Endothelial cell (in vitro differentiated cells): ENCODE data around the gene PEX14. TPM values are rescaled to one million over a fixed set of nuclear protein-coding genes. Genes with fewer than 3 reads are reported as not detected.

ENCODE experiments used
- DNase-seq: peaks from one replicate; pipeline ENCODE4 v3.0.0; 2021; ENCODE audit warnings: low spot score
- H3K27ac Mint-ChIP-seq: one replicate; pipeline ENCODE4 v1.8.0; 2021; ENCODE audit warnings: mixed read lengths, inconsistent platforms; ENCODE audit not compliant: unreplicated experiment
- H3K27me3 Mint-ChIP-seq: one replicate; pipeline ENCODE4 v1.8.0; 2021; ENCODE audit warnings: mild to moderate bottlenecking, moderate library complexity, mixed read lengths, inconsistent platforms; ENCODE audit not compliant: unreplicated experiment
- H3K36me3 Mint-ChIP-seq: one replicate; pipeline ENCODE4 v1.8.0; 2021; ENCODE audit warnings: mild to moderate bottlenecking, low read depth, mixed read lengths, inconsistent platforms; ENCODE audit not compliant: unreplicated experiment
- H3K4me1 Mint-ChIP-seq: one replicate; pipeline ENCODE4 v1.8.0; 2021; ENCODE audit warnings: mild to moderate bottlenecking, mixed read lengths, inconsistent platforms; ENCODE audit not compliant: unreplicated experiment
- H3K4me3 Mint-ChIP-seq: one replicate; pipeline ENCODE4 v1.8.0; 2021; ENCODE audit warnings: mild to moderate bottlenecking, mixed read lengths, inconsistent platforms; ENCODE audit not compliant: unreplicated experiment
- H3K9me3 Mint-ChIP-seq: one replicate; pipeline ENCODE4 v1.8.0; 2021; ENCODE audit warnings: mixed read lengths, inconsistent platforms; ENCODE audit not compliant: unreplicated experiment
- total RNA-seq: library from RNA; stranded (reverse); fragmentation: NEBNext Ultra II Directional; extraction: Animal tissue kit (Norgen Biotek cat#: 25700); gene quantifications from one replicate; pipeline ENCODE4 v1.2.1, GENCODE V29; 2021; ENCODE audit not compliant: unreplicated experiment
- TF ChIP-seq, protein P1 (sequence below): fragments of 200-600 bp; sonication (generic); IDR thresholded peaks from one replicate; pipeline ENCODE4 v1.5.0; 2021; ENCODE audit warnings: antibody characterized with exemption; ENCODE audit not compliant: unreplicated experiment

PEX14 gene
- total RNA-seq, 1 donor from 2014 or later, result 20.9 TPM

DNA sequence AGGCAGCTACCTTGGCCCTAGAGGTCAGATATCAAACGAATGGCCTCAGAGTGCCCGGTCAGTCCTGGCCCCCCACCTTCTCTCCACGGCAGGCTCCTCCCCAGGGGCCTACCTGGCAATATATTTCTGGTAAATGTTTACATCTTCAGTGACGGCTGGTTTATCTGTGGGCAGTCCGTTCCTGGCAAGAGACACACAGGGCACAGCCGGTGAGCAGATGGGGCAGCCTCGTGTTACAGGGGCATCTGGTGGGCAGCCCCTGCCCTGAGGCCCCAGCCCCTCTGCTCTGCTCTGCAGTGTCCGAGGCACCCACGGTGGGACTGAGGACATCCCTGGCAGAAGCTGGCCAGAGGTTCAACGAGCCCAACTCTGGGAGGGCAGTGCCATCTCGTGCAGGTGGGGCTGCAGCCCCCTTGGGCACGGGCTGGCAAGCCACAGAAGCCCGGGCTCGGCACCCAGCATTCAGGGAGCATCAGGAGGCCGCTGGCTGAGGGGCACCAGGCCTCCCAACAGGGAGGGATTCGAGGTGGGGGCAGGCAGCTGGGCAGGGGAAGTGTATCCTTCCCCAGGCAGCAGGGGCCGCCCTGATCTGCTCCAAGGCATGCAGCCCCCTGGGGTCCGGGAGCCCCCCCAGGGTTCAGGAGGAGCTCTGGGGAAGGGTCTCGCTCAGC is 183.8 kb downstream of the PEX14 start:
- no peaks in the 10 kb centered on the region for H3K9me3 Mint-ChIP-seq
- H3K4me3 Mint-ChIP-seq, result no peak overlapping the region
- H3K4me1 Mint-ChIP-seq, result no peaks in the 10 kb centered on the region
- peaks cover 15% of the 10 kb centered on the region for H3K27me3 Mint-ChIP-seq
- H3K36me3 Mint-ChIP-seq, result no peaks in the 10 kb centered on the region
- DNase-seq, result no peak
- TF ChIP-seq, protein P1, sequence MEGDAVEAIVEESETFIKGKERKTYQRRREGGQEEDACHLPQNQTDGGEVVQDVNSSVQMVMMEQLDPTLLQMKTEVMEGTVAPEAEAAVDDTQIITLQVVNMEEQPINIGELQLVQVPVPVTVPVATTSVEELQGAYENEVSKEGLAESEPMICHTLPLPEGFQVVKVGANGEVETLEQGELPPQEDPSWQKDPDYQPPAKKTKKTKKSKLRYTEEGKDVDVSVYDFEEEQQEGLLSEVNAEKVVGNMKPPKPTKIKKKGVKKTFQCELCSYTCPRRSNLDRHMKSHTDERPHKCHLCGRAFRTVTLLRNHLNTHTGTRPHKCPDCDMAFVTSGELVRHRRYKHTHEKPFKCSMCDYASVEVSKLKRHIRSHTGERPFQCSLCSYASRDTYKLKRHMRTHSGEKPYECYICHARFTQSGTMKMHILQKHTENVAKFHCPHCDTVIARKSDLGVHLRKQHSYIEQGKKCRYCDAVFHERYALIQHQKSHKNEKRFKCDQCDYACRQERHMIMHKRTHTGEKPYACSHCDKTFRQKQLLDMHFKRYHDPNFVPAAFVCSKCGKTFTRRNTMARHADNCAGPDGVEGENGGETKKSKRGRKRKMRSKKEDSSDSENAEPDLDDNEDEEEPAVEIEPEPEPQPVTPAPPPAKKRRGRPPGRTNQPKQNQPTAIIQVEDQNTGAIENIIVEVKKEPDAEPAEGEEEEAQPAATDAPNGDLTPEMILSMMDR, result no peak
- H3K27ac Mint-ChIP-seq, result no peak overlapping the region

DNA sequence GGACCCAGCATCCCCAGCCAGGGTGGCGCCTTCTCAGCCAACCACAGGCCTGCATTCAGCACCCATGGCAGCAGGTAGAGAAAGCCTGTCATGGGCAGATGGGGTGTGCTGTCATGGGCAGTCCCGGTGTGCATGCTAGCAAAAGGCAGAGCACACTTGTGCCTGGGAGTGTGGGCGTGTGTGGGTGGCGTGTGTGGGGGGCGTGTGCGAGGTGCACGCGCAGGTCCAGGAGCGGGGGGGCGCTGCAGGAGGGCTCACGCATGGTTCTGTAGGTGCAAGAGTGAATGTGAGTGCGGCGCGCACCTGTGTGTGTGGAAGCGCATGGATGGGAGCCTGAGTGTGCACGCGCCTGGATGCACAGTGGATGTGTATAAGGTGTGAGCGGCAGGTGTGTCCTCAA is 184.5 kb downstream of the PEX14 start:
- peaks cover 9% of the 10 kb centered on the region for H3K27me3 Mint-ChIP-seq
- H3K27ac Mint-ChIP-seq, result no peak overlapping the region
- TF ChIP-seq, protein P1, result no peak
- H3K4me1 Mint-ChIP-seq, result peaks cover 2% of the 10 kb centered on the region
- H3K9me3 Mint-ChIP-seq, result no peaks in the 10 kb centered on the region
- DNase-seq, result no peak
- no peak overlapping the region for H3K4me3 Mint-ChIP-seq
- H3K36me3 Mint-ChIP-seq, result no peaks in the 10 kb centered on the region

DNA sequence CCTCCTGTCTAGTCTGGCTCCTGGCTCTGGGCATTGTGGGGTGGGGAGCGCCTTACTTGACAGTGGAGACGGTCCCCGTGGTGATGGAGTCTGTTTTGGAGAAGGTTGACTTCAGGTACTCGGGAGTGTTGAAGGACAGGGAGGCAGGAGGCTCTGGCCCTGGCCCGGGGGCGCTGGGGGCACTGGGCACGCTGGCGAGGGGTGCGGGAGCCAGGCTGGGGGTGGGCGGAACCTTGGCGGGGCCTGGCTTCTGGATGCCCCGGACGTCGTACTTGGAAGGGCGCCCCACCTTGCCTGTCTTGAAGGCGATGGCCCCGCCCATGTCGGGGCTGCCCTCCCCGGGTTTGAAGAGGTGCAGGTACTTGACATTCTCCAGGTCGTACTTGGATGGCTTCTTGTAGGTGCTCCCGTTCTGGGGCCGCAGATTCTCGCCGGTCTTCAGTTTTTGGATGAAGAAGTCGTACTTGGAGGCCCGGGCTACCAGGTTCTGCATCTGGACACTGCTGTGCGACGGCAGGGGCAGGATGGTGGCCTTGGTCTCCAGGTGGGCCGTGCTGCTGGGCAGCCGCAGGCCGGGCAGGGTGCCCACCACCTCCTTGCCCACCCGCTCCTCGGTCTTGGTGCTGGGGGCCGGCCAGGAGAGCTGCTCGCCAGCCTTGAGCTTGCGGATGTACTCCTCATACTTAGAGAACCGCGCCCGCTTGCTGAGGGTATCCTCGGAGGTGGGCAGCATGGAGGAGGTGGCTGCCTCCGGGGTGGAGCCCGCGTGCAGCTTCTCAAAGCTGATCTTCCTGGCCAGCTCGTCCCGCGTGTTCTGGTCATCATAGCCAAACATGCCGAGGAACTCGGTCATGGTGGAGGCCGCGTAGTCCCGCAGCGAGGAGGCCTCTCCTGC is 185.1 kb downstream of the PEX14 start:
- Mint-ChIP-seq H3K4me3 (no peak overlapping the region), H3K27me3 (peaks cover 6% of the 10 kb centered on the region), H3K4me1 (peaks cover 5% of the 10 kb centered on the region), H3K9me3 (no peaks in the 10 kb centered on the region), H3K27ac (no peak overlapping the region), H3K36me3 (no peaks in the 10 kb centered on the region)
- TF ChIP-seq, protein P1, result no peak
- DNase-seq, result no peak

DNA sequence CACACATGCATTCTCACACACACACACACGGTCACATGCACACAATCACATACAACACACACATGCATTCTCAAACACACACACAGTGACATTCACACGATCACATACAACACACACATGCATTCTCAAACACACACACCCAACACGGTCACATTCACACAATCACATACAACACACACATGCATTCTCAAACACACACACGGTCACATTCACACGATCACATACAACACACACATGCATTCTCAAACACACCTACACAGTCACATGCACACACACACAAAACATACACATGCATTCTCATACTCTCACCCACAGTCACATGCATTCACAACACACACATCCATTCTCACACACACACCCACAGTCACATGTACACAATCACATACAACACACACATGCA is 186.7 kb downstream of the PEX14 start:
- Mint-ChIP-seq H3K4me1 (peaks cover 12% of the 10 kb centered on the region), H3K36me3 (no peaks in the 10 kb centered on the region), H3K9me3 (no peaks in the 10 kb centered on the region), H3K27me3 (peaks cover 3% of the 10 kb centered on the region), H3K27ac (no peak overlapping the region), H3K4me3 (no peak overlapping the region)
- DNase-seq, result no peak
- TF ChIP-seq, protein P1, result no peak
